Epithelial cell of esophagus (primary cell): Measurements from ENCODE around the gene TSPAN10.
A peak's percentile ranks its signal among the peaks of the same experiment; 100 is the strongest.

Source experiments
- DNase-seq: peaks from one replicate; pipeline ENCODE4 v3.0.0; 2010; ENCODE audit warnings: low read depth
- H3K4me3 ChIP-seq: 2 replicates; pipeline ENCODE4 v1.5.1; 2011; ENCODE audit warnings: mild to moderate bottlenecking, low read length, control low read depth
- CTCF ChIP-seq: IDR thresholded peaks from 2 replicates; pipeline ENCODE4 v1.5.1; 2011; ENCODE audit warnings: low read depth, mild to moderate bottlenecking, low read length, control low read depth, inconsistent platforms; ENCODE audit not compliant: insufficient read depth; ENCODE audit errors: missing control alignments

The TSPAN10 gene

GRCh38 chr17:81636505-81637288, at the start of gene TSPAN10, which contains the start of gene NPLOC4:
TSPAN10 (plus strand) TSS chr17:81637196; CDS start chr17:81642413, 5,217 bp downstream.
NPLOC4 (minus strand) TSS chr17:81637112; CDS start chr17:81636930, 182 bp downstream.
- peak; percentile 86 for DNase-seq
- no peak for TF ChIP-seq CTCF
- H3K4me3 ChIP-seq = peak within 1 kb of the TSS; percentile 96

- no peak overlapping the region for H3K4me3 ChIP-seq
- no peak for DNase-seq
- TF ChIP-seq CTCF = no peak
These were observed 47.4 kb upstream of the TSPAN10 start for GRCh38 chr17:81589612-81590011.

- no peak for TF ChIP-seq CTCF
- H3K4me3 ChIP-seq = no peak overlapping the region
- DNase-seq = no peak
These were observed 46.9 kb upstream of the TSPAN10 start for GRCh38 chr17:81590121-81590520.

- TF ChIP-seq CTCF = no peak
- no peak for DNase-seq
- no peak overlapping the region for H3K4me3 ChIP-seq
These were observed 45.0 kb upstream of the TSPAN10 start for GRCh38 chr17:81591971-81592370.

- TF ChIP-seq CTCF = no peak
- H3K4me3 ChIP-seq = no peak overlapping the region
- DNase-seq = no peak
These were observed 43.7 kb upstream of the TSPAN10 start for GRCh38 chr17:81593105-81593871.

GRCh38 chr17:81599719-81600486, 37.1 kb upstream of the TSPAN10 start:
- no peak for DNase-seq
- no peak for TF ChIP-seq CTCF
- H3K4me3 ChIP-seq = no peak overlapping the region
